22Rv1 (cell line): Measurements from ENCODE around the gene TNIP1.

Experiments
- ZFX ChIP-seq: fragments of 450-650 bp; IDR thresholded peaks from 2 replicates; pipeline ENCODE4 v1.6.1; 2017; ENCODE audit warnings: antibody characterized with exemption, borderline replicate concordance
- TF ChIP-seq, protein P1 (sequence below): fragments of 450-650 bp; IDR thresholded peaks from 2 replicates; pipeline ENCODE4 v1.5.1; 2017; ENCODE audit warnings: mild to moderate bottlenecking

DNA sequence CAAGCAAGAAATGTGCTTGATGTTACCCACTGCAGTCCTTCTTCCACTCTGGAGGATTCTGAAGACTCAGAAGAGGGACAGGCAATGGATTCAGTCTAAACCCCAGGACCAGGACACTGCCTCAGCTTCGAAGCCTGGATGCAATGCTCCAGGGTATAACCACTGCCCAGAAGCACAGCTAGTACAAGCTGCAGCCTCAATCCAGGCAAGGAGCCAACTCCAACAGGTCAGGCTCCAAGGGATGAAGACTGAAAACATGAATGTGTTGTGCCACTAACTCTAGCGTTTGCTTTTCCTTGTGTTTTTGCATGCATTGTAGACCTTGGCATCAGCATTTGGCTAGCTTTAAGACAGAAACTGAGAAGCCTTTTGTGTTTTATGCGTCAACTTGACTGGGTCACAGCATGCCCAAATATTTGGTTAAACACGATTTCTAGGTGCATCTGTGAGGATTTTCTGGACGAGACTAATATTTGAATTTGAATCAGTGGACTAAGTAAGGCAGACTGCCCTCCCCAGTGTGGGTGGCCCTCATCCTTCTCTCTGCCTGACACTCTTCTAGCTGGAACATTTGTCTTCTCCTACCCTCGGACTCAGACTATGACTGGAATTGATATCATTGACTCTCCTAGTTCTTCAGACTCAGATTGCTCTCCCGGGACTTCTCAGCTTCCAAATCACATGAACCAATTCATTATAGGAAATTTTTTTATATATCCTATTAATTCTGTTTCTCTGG, 81.0 kb downstream of the TNIP1 start:
- TF ChIP-seq, protein P1, sequence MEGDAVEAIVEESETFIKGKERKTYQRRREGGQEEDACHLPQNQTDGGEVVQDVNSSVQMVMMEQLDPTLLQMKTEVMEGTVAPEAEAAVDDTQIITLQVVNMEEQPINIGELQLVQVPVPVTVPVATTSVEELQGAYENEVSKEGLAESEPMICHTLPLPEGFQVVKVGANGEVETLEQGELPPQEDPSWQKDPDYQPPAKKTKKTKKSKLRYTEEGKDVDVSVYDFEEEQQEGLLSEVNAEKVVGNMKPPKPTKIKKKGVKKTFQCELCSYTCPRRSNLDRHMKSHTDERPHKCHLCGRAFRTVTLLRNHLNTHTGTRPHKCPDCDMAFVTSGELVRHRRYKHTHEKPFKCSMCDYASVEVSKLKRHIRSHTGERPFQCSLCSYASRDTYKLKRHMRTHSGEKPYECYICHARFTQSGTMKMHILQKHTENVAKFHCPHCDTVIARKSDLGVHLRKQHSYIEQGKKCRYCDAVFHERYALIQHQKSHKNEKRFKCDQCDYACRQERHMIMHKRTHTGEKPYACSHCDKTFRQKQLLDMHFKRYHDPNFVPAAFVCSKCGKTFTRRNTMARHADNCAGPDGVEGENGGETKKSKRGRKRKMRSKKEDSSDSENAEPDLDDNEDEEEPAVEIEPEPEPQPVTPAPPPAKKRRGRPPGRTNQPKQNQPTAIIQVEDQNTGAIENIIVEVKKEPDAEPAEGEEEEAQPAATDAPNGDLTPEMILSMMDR, result no peak
- no peak for TF ChIP-seq ZFX
